ENCODE results near the gene FAM110D. TPM values are rescaled to one million over a fixed set of nuclear protein-coding genes. Genes with fewer than 3 reads are reported as not detected.

FAM110D gene
- total and polyA plus RNA-seq, 2 experiments from 2014 or later = 0.24 to 0.39 TPM

DNA sequence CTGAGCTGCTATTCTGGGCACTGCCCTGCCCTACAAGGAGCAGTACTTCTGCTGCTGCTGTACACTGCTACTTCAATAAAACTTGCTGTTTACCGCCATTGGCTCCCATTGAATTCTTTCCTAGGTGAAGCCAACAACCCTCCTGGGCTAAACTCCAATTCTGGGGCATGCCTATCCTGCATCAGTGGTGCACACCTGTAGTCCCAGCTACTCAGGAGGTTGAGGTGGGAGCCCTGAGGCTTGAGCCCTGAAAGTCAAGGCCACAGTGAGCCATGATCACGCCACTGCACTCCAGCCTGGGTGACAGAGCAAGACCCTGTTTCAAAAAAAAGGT lies 26.1 kb upstream of the FAM110D start (continued):
- TF ChIP-seq, protein P1, sequence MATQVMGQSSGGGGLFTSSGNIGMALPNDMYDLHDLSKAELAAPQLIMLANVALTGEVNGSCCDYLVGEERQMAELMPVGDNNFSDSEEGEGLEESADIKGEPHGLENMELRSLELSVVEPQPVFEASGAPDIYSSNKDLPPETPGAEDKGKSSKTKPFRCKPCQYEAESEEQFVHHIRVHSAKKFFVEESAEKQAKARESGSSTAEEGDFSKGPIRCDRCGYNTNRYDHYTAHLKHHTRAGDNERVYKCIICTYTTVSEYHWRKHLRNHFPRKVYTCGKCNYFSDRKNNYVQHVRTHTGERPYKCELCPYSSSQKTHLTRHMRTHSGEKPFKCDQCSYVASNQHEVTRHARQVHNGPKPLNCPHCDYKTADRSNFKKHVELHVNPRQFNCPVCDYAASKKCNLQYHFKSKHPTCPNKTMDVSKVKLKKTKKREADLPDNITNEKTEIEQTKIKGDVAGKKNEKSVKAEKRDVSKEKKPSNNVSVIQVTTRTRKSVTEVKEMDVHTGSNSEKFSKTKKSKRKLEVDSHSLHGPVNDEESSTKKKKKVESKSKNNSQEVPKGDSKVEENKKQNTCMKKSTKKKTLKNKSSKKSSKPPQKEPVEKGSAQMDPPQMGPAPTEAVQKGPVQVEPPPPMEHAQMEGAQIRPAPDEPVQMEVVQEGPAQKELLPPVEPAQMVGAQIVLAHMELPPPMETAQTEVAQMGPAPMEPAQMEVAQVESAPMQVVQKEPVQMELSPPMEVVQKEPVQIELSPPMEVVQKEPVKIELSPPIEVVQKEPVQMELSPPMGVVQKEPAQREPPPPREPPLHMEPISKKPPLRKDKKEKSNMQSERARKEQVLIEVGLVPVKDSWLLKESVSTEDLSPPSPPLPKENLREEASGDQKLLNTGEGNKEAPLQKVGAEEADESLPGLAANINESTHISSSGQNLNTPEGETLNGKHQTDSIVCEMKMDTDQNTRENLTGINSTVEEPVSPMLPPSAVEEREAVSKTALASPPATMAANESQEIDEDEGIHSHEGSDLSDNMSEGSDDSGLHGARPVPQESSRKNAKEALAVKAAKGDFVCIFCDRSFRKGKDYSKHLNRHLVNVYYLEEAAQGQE (IDR thresholded peaks at IDR 0.05; ENCODE audit: unreplicated experiment) = no peak
- TF ChIP-seq, protein P2, sequence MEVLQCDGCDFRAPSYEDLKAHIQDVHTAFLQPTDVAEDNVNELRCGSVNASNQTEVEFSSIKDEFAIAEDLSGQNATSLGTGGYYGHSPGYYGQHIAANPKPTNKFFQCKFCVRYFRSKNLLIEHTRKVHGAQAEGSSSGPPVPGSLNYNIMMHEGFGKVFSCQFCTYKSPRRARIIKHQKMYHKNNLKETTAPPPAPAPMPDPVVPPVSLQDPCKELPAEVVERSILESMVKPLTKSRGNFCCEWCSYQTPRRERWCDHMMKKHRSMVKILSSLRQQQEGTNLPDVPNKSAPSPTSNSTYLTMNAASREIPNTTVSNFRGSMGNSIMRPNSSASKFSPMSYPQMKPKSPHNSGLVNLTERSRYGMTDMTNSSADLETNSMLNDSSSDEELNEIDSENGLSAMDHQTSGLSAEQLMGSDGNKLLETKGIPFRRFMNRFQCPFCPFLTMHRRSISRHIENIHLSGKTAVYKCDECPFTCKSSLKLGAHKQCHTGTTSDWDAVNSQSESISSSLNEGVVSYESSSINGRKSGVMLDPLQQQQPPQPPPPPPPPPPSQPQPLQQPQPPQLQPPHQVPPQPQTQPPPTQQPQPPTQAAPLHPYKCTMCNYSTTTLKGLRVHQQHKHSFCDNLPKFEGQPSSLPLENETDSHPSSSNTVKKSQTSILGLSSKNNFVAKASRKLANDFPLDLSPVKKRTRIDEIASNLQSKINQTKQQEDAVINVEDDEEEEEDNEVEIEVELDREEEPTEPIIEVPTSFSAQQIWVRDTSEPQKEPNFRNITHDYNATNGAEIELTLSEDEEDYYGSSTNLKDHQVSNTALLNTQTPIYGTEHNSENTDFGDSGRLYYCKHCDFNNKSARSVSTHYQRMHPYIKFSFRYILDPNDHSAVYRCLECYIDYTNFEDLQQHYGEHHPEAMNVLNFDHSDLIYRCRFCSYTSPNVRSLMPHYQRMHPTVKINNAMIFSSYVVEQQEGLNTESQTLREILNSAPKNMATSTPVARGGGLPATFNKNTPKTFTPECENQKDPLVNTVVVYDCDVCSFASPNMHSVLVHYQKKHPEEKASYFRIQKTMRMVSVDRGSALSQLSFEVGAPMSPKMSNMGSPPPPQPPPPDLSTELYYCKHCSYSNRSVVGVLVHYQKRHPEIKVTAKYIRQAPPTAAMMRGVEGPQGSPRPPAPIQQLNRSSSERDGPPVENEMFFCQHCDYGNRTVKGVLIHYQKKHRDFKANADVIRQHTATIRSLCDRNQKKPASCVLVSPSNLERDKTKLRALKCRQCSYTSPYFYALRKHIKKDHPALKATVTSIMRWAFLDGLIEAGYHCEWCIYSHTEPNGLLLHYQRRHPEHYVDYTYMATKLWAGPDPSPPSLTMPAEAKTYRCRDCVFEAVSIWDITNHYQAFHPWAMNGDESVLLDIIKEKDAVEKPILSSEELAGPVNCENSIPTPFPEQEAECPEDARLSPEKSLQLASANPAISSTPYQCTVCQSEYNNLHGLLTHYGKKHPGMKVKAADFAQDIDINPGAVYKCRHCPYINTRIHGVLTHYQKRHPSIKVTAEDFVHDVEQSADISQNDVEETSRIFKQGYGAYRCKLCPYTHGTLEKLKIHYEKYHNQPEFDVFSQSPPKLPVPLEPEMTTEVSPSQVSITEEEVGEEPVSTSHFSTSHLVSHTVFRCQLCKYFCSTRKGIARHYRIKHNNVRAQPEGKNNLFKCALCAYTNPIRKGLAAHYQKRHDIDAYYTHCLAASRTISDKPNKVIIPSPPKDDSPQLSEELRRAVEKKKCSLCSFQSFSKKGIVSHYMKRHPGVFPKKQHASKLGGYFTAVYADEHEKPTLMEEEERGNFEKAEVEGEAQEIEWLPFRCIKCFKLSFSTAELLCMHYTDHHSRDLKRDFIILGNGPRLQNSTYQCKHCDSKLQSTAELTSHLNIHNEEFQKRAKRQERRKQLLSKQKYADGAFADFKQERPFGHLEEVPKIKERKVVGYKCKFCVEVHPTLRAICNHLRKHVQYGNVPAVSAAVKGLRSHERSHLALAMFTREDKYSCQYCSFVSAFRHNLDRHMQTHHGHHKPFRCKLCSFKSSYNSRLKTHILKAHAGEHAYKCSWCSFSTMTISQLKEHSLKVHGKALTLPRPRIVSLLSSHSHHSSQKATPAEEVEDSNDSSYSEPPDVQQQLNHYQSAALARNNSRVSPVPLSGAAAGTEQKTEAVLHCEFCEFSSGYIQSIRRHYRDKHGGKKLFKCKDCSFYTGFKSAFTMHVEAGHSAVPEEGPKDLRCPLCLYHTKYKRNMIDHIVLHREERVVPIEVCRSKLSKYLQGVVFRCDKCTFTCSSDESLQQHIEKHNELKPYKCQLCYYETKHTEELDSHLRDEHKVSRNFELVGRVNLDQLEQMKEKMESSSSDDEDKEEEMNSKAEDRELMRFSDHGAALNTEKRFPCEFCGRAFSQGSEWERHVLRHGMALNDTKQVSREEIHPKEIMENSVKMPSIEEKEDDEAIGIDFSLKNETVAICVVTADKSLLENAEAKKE (CRISPR knock-in tag; IDR thresholded peaks at IDR 0.05) = no peak
- no peak for TF ChIP-seq POLR2AphosphoS5 (IDR thresholded peaks at IDR 0.05; ENCODE audit: low read depth)
- no peak for TF ChIP-seq STAT1 (IDR thresholded peaks at IDR 0.05; ENCODE audit: unreplicated experiment)
- TF ChIP-seq EZH2 (IDR thresholded peaks at IDR 0.05; ENCODE audit: low read depth, unreplicated experiment) = no peak
- no peak for TF ChIP-seq ZNF114 (CRISPR knock-in tag; IDR thresholded peaks at IDR 0.05)
- TF ChIP-seq NANOG (IDR thresholded peaks at IDR 0.05; ENCODE audit: borderline replicate concordance) = no peak
- no peak for TF ChIP-seq ZNF331 (CRISPR knock-in tag; IDR thresholded peaks at IDR 0.05; ENCODE audit: low read depth)
